ENCODE results near the gene PGBD5.
A peak's percentile ranks its signal among the peaks of the same experiment; 100 is the strongest.

PGBD5 gene

GRCh38 chr1:230308039-230308438, 118.1 kb downstream of the PGBD5 start:
- no peak overlapping the region for H3K4me3 ChIP-seq (ENCODE audit: low read depth, low read length)

- no peak overlapping the region for H3K4me3 ChIP-seq (ENCODE audit: low read depth, low read length)
These were observed 118.9 kb downstream of the PGBD5 start for GRCh38 chr1:230307213-230307612.

- H3K4me3 ChIP-seq (ENCODE audit: low read depth, low read length), result no peak overlapping the region
These were observed 120.0 kb downstream of the PGBD5 start for GRCh38 chr1:230306169-230306568.

- H3K4me3 ChIP-seq (ENCODE audit: low read depth, low read length), result no peak overlapping the region
These were observed 122.3 kb downstream of the PGBD5 start for GRCh38 chr1:230303822-230304221.

- H3K4me3 ChIP-seq (ENCODE audit: low read depth, low read length), result no peak overlapping the region
These were observed 123.1 kb downstream of the PGBD5 start for GRCh38 chr1:230303069-230303468.

- H3K4me3 ChIP-seq (ENCODE audit: low read depth, low read length), result no peak overlapping the region
These were observed 124.3 kb downstream of the PGBD5 start for GRCh38 chr1:230301822-230302221.

- H3K4me3 ChIP-seq (ENCODE audit: low read depth, low read length), result no peak overlapping the region
These were observed 124.8 kb downstream of the PGBD5 start for GRCh38 chr1:230301322-230301721.

- no peak overlapping the region for H3K4me3 ChIP-seq (ENCODE audit: low read depth, low read length)
These were observed 125.5 kb downstream of the PGBD5 start for GRCh38 chr1:230300322-230301301.

- no peak overlapping the region for H3K4me3 ChIP-seq (ENCODE audit: low read depth, low read length)
These were observed 126.7 kb downstream of the PGBD5 start for GRCh38 chr1:230299191-230300006.

- H3K4me3 ChIP-seq (ENCODE audit: low read depth, low read length), result no peak overlapping the region
These were observed 130.8 kb downstream of the PGBD5 start for GRCh38 chr1:230295367-230295766.

- H3K4me3 ChIP-seq (ENCODE audit: low read depth, low read length), result no peak overlapping the region
These were observed 132.8 kb downstream of the PGBD5 start for GRCh38 chr1:230293390-230293700.

GRCh38 chr1:230292689-230293389, 133.3 kb downstream of the PGBD5 start:
- H3K4me3 ChIP-seq (ENCODE audit: low read depth, low read length), result no peak overlapping the region

- H3K4me3 ChIP-seq (ENCODE audit: low read depth, low read length), result peak overlapping the region; percentile 45
These were observed 134.2 kb downstream of the PGBD5 start for GRCh38 chr1:230291731-230292620.

- no peak overlapping the region for H3K4me3 ChIP-seq (ENCODE audit: low read depth, low read length)
These were observed 136.8 kb downstream of the PGBD5 start for GRCh38 chr1:230289350-230289644.

GRCh38 chr1:230288641-230289349, 137.3 kb downstream of the PGBD5 start:
- no peak overlapping the region for H3K4me3 ChIP-seq (ENCODE audit: low read depth, low read length)

GRCh38 chr1:230287674-230288315, 138.3 kb downstream of the PGBD5 start:
- H3K4me3 ChIP-seq (ENCODE audit: low read depth, low read length), result no peak overlapping the region

GRCh38 chr1:230286890-230287269, 139.3 kb downstream of the PGBD5 start:
- H3K4me3 ChIP-seq (ENCODE audit: low read depth, low read length), result no peak overlapping the region

- no peak overlapping the region for H3K4me3 ChIP-seq (ENCODE audit: low read depth, low read length)
These were observed 139.8 kb downstream of the PGBD5 start for GRCh38 chr1:230286166-230286889.

- no peak overlapping the region for H3K4me3 ChIP-seq (ENCODE audit: low read depth, low read length)
These were observed 140.8 kb downstream of the PGBD5 start for GRCh38 chr1:230285351-230285750.
